Measurements from ENCODE around the gene NCK1.

- TF ChIP-seq CTCF (IDR thresholded peaks at IDR 0.05) (no peak), POLR2A (IDR thresholded peaks at IDR 0.05) (no peak)
Measured at GRCh38 chr3:136905549-136905948, 43.5 kb downstream of the NCK1 start.
